Lung (tissue), 12 donors: Measurements from ENCODE around the gene LRIG1. TPM values are rescaled to one million over a fixed set of nuclear protein-coding genes. Genes with fewer than 3 reads are reported as not detected.

Experiments
- ATAC-seq: fragments of 200-7000 bp; cut with Tn5 transposase; one replicate; pipeline ENCODE4 v1.9.1; 2020; ENCODE audit warnings: moderate number of reproducible peaks; ENCODE audit not compliant: insufficient read depth, low FRiP score
- DNase-seq, 3 donors: peaks; one replicate each; pipeline ENCODE4 v3.0.0-alpha.2; 2013 to 2017
- H3K27ac ChIP-seq, 2 donors: one replicate each; pipeline ENCODE4 v1.5.1; 2013; ENCODE audit warnings: mild to moderate bottlenecking in 2 of 2, moderate library complexity in 2 of 2, control low read depth in 1 of 2, inconsistent platforms in 1 of 2, low read depth in 1 of 2, low read length in 1 of 2
- H3K27me3 ChIP-seq, 3 donors: one replicate each; pipeline ENCODE4 v1.5.1; 2013; ENCODE audit warnings: low read length in 2 of 3; ENCODE audit not compliant: control insufficient read depth in 3 of 3, insufficient read depth in 3 of 3
- H3K36me3 ChIP-seq, 4 donors: one replicate each; pipeline ENCODE4 v1.5.1; 2013; ENCODE audit warnings: low read length in 4 of 4, mild to moderate bottlenecking in 1 of 4, moderate library complexity in 1 of 4; ENCODE audit not compliant: control insufficient read depth in 4 of 4, insufficient read depth in 4 of 4
- H3K4me1 ChIP-seq, 5 donors: one replicate each; pipeline ENCODE4 v1.5.1; 2013; ENCODE audit warnings: low read length in 5 of 5, mild to moderate bottlenecking in 2 of 5, moderate library complexity in 1 of 5; ENCODE audit not compliant: control insufficient read depth in 5 of 5, insufficient read depth in 5 of 5
- H3K4me3 ChIP-seq: one replicate; pipeline ENCODE4 v1.5.1; 2013; ENCODE audit warnings: mild to moderate bottlenecking, control low read depth, moderate library complexity
- H3K9ac ChIP-seq, 2 donors: one replicate each; pipeline ENCODE4 v1.5.1; 2013; ENCODE audit warnings: low read length in 2 of 2, control low read depth in 1 of 2; ENCODE audit not compliant: insufficient read depth in 1 of 2
- H3K9me3 ChIP-seq, 4 donors: one replicate each; pipeline ENCODE4 v1.5.1; 2013; ENCODE audit warnings: low read length in 3 of 4, mild to moderate bottlenecking in 1 of 4, moderate library complexity in 1 of 4; ENCODE audit not compliant: control insufficient read depth in 4 of 4, insufficient read depth in 3 of 4
- WGBS, 2 donors: extraction: QIAGEN DNeasy Blood & Tissue Kit; methylation state at CpG; one replicate each; pipeline ENCODE4 v1.1.7; 2013; 5-methylcytosine and 5-hydroxymethylcytosine counted together
- polyA plus RNA-seq, 2 donors: library from polyadenylated mRNA; stranded (reverse); fragments of 200-250 nt; gene quantifications; one replicate each; pipeline ENCODE4 v1.2.1, GENCODE V29; 2013
- total RNA-seq, 2 donors: library from RNA; depleted of rRNA in 1 of 2; stranded (reverse); fragments of >200 nt in 1 of 2; gene quantifications; one replicate each; pipeline ENCODE4 v1.2.1, GENCODE V29; 2014 to 2021
- TF ChIP-seq, protein P1 (sequence below): IDR thresholded peaks from 2 replicates; pipeline ENCODE4 v1.5.1; 2012; ENCODE audit warnings: mild to moderate bottlenecking; ENCODE audit errors: control extremely low read depth, extremely low read depth
- donor health status: control.
- donor health status: control.
- donor health status: Bipolar disorder and iron deficiency.
- donor health status: healthy.
- donor health status: DM: yes; HTN: yes; CAD: no.

Gene LRIG1
- total and polyA plus RNA-seq, 4 donors, result 21.9 to 97.4 (median 42.2) TPM

DNA sequence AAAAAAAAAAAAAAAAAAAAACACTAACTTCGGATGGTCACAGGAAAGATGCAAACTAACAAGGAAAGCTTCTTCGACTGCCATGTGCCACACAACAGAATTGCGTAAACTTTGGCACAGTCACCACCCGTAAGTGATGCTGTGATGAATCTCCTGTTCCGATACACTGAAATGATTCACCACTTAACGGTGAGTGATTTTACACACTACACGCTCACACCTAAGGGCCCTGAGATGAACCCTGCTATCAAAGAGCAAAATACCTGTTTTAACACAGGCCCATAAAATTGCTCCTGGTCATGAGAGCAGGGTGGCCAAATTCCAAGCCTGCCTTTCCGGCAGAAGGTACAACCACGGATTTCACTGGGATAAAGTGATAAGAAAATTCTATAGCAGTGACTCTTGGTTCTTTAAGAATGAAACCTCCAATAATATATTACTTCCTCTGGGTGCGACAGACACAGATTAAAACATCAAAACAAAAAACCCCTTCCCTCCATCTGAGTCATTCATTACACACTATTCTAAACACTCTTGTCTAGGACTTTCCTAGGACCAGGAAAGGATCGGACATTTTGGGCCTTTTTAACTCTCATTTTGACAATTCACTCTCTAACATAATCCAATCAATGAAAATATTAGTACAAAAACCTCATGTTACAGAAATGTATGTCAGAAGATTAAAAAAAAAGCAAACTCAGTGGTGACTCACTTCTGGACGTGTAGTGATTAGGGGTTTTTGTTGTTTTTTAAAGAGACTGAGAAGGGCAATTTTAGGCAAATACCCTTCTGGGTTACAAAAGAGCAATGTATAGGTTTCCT is 28.3 kb downstream of the LRIG1 start:
- Histone ChIP-seq H3K4me1 (peaks cover 4 to 38% (median 28%) of the 10 kb centered on the region in 5 donors), H3K27me3 (no peaks in the 10 kb centered on the region), H3K9me3 (no peaks in the 10 kb centered on the region), H3K4me3 (no peak overlapping the region), H3K9ac (peak overlapping the region in 1 of 2 donors; percentile 4), H3K36me3 (no peaks in the 10 kb centered on the region), H3K27ac (peak overlapping the region; percentile 56 to 70)
- no peak for DNase-seq
- TF ChIP-seq, protein P1, sequence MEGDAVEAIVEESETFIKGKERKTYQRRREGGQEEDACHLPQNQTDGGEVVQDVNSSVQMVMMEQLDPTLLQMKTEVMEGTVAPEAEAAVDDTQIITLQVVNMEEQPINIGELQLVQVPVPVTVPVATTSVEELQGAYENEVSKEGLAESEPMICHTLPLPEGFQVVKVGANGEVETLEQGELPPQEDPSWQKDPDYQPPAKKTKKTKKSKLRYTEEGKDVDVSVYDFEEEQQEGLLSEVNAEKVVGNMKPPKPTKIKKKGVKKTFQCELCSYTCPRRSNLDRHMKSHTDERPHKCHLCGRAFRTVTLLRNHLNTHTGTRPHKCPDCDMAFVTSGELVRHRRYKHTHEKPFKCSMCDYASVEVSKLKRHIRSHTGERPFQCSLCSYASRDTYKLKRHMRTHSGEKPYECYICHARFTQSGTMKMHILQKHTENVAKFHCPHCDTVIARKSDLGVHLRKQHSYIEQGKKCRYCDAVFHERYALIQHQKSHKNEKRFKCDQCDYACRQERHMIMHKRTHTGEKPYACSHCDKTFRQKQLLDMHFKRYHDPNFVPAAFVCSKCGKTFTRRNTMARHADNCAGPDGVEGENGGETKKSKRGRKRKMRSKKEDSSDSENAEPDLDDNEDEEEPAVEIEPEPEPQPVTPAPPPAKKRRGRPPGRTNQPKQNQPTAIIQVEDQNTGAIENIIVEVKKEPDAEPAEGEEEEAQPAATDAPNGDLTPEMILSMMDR, result no peak
- WGBS, 2 donors, result 22 to 23% methylated on average over 12 of the region's 12 CpGs
- ATAC-seq, result no peak

DNA sequence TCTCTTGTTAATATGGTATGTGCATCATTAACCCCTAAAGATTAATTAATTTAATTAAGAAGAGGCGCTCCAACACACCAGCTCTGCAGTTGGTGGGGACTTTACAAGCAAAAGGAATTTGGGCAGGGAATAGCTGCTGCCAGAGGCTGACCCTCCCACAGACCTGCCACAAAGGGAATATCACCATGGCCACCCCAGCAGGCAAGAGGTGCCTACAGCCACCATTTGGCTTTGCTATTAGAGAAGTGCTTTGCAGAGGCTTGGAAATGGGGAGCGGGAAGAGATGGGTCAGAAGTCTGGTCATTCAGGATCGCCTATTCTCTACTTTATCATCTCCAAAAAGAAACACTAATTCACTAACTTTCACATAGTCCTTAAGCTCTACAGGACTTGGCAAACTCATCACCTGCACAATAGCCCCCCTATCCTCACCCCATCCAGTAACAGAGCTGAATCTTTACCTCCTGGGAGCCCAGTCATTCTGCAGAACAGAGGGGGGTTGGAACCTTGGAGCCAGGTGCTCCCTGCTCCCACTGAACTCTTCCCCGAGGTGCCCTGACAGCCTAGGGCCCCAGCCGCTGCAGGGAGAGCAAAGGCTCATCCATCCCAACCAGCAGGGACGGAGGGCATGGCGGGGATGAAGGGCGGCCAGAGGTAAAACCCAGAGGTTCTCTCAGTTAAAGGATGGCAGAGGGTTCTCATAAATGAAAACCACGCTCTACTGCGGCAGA is 29.7 kb downstream of the LRIG1 start:
- H3K4me3 ChIP-seq, result no peak overlapping the region
- H3K9ac ChIP-seq, result no peak overlapping the region
- WGBS, 2 donors, result 90 to 98% methylated on average over 10 of the region's 10 CpGs
- H3K9me3 ChIP-seq, result no peaks in the 10 kb centered on the region
- H3K36me3 ChIP-seq, result no peaks in the 10 kb centered on the region
- DNase-seq, result no peak
- ATAC-seq, result no peak
- peaks cover 3 to 33% (median 29%) of the 10 kb centered on the region in 5 donors for H3K4me1 ChIP-seq
- TF ChIP-seq, protein P1, result no peak
- no peak overlapping the region for H3K27ac ChIP-seq
- H3K27me3 ChIP-seq, result no peaks in the 10 kb centered on the region

DNA sequence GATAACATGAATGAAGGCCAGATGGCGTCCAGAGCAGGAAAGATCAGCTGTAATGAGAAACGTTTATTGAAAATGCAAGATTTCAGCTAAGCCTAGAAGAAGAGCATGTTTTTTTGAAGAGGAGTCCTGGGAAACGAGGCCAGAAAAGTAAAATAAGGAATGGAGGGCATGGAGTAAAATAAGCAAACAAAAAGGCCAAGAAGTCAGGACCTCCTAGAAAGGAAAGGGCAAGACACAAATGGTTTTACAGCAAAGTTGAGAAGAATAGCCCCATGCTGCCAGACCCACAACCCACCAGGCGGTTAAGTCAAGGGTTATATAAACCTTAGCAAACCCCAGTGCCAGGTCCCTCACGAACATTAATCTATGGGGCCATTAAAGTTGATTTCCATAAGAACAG is 30.5 kb downstream of the LRIG1 start:
- no peak overlapping the region for H3K4me3 ChIP-seq
- no peak for ATAC-seq
- no peaks in the 10 kb centered on the region for H3K27me3 ChIP-seq
- WGBS, 2 donors, result 93 to 94% methylated on average over 5 of the region's 5 CpGs
- H3K9me3 ChIP-seq, result no peaks in the 10 kb centered on the region
- H3K4me1 ChIP-seq, result peaks cover 1 to 25% (median 23%) of the 10 kb centered on the region in 5 donors
- TF ChIP-seq, protein P1, result no peak
- no peaks in the 10 kb centered on the region for H3K36me3 ChIP-seq
- H3K27ac ChIP-seq, result no peak overlapping the region
- H3K9ac ChIP-seq, result no peak overlapping the region
- DNase-seq, result no peak
